Esophagus squamous epithelium (tissue), 5 donors: ENCODE results near the gene STX5. TPM values are rescaled to one million over a fixed set of nuclear protein-coding genes. Genes with fewer than 3 reads are reported as not detected.
"Not testable (repeated sequence)": the region's sequence is repeated elsewhere in the genome, so short reads cannot be mapped to it uniquely, and the experiment has no call there.

Experiments used
- DNase-seq: peaks from one replicate; lab custom pipeline; 2025; lab: John Stamatoyannopoulos, UW
- H3K27ac ChIP-seq, 4 donors: fragments of 200-600 bp; sonication (generic); one replicate each; pipeline ENCODE4 v1.5.1; 2016 to 2019; ENCODE audit warnings: mild to moderate bottlenecking in 1 of 4
- H3K27me3 ChIP-seq, 4 donors: fragments of 200-600 bp; sonication (generic); 1 replicate in 3 of 4; 2 replicates in 1 of 4; pipeline versions ENCODE4 v1.5.1 to v1.6.0; 2017 to 2021; ENCODE audit warnings: antibody characterized with exemption in 1 of 4
- H3K36me3 ChIP-seq, 3 donors: fragments of 200-600 bp; sonication (generic); one replicate each; pipeline ENCODE4 v1.5.1; 2016 to 2019
- H3K4me1 ChIP-seq, 3 donors: fragments of 200-600 bp; sonication (generic); one replicate each; pipeline ENCODE4 v1.5.1; 2017 to 2019
- H3K4me3 ChIP-seq, 4 donors: fragments of 200-600 bp; sonication (generic); 1 replicate in 3 of 4; 2 replicates in 1 of 4; pipeline ENCODE4 v1.5.1; 2016 to 2019; ENCODE audit warnings: mild to moderate bottlenecking in 2 of 4, moderate library complexity in 1 of 4
- H3K9me3 ChIP-seq, 3 donors: fragments of 200-600 bp; sonication (generic); one replicate each; pipeline ENCODE4 v1.5.1; 2016 to 2019
- CTCF ChIP-seq, 6 experiments: fragments of 450-650 bp in 4 of 6; fragments of 200-600 bp in 2 of 6; sonication (generic) in 2 of 6; IDR thresholded peaks; one replicate each; pipeline ENCODE4 v1.5.1; 2016 to 2019; ENCODE audit warnings: antibody characterized with exemption in 6 of 6, mild to moderate bottlenecking in 4 of 6, moderate library complexity in 4 of 6
- POLR2A ChIP-seq, 4 donors: fragments of 450-650 bp; IDR thresholded peaks; one replicate each; pipeline ENCODE4 v1.6.1; 2017; ENCODE audit warnings: antibody characterized with exemption in 4 of 4, mild to moderate bottlenecking in 4 of 4, moderate library complexity in 3 of 4
- WGBS, 2 donors: methylation state at CpG; one replicate each; pipeline ENCODE4 v1.1.5; 2018; 5-methylcytosine and 5-hydroxymethylcytosine counted together
- intact Hi-C: fragments of 100-400 bp; cut with DNase I; formaldehyde crosslinking; loops from one replicate; pipeline ENCODE4 v1.15.0; 2022
- total RNA-seq, 4 donors: library from RNA; depleted of rRNA; stranded (reverse); fragments of >200 nt; gene quantifications; one replicate each; pipeline ENCODE4 v1.1.0, GENCODE V29; 2016
- donor health status: DM: yes; HTN: yes; CAD: no.

The STX5 gene
- total RNA-seq, 4 donors from 2014 or later = 23.0 to 34.7 (median 24.2) TPM

GRCh38 chr11:62876712-62877111 lies 44.9 kb upstream of the STX5 start:
- peak overlapping the region in 2 of 4 donors; percentile 17 to 34 for H3K27ac ChIP-seq
- 52 to 56% methylated on average over 6 of the region's 6 CpGs for WGBS, 2 donors
- intact Hi-C loops = no loop called here
- no peaks in the 10 kb centered on the region for H3K9me3 ChIP-seq
- H3K4me3 ChIP-seq = no peak overlapping the region
- TF ChIP-seq POLR2A (IDR thresholded peaks at IDR 0.05) (no peak), CTCF (IDR thresholded peaks at IDR 0.05) (no peak)
- no peak for DNase-seq
- no peaks in the 10 kb centered on the region for H3K27me3 ChIP-seq
- peaks cover 16 to 45% (median 18%) of the 10 kb centered on the region in 3 donors for H3K4me1 ChIP-seq
- H3K36me3 ChIP-seq = peaks cover 0 to 18% (median 0%) of the 10 kb centered on the region in 3 donors

DNA sequence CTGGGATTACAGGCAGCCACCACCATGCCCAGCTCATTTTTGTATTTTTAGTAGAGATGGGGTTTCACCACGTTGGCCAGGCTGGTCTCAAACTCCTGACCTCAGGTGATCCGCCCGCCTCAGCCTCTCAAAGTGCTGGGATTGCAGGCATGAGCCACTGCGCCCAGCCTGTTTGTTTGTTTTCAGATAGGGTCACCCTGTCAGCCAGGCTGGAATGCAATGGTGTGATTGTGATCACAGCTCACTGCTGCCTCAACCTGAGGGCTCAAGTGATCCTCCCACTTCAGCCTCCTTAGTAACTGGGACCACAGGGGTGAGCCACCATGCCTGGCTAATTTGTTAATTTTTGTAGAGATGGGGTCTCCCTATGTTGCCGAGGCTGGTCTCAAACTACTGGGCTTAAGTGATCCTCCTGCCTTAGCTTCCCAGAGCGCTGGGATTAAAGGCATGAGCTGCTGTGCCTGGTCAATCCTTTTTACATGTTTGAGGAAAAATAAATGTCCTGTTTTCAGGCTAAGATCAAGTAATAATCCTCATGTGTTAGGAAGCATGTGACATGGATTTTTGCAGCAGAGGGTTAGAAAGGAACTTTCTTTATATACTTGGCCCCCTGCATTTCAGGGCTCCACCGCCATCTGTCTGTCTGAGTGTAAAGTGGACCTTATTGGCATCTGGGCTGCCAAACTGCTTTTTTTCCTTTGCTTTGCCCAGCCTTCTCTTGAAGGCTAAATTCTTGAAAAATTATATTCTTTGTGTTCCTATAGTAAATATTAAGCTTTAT lies 44.0 kb upstream of the STX5 start:
- no peak overlapping the region for H3K27ac ChIP-seq
- TF ChIP-seq CTCF (IDR thresholded peaks at IDR 0.05) (no peak), POLR2A (IDR thresholded peaks at IDR 0.05) (no peak)
- DNase-seq = no peak
- peaks cover 16 to 45% (median 18%) of the 10 kb centered on the region in 3 donors for H3K4me1 ChIP-seq
- intact Hi-C loops = no loop called here
- H3K27me3 ChIP-seq = no peaks in the 10 kb centered on the region
- no peaks in the 10 kb centered on the region for H3K9me3 ChIP-seq
- H3K4me3 ChIP-seq = no peak overlapping the region
- peaks cover 0 to 18% (median 0%) of the 10 kb centered on the region in 3 donors for H3K36me3 ChIP-seq
- 64 to 78% methylated on average over 2 to 3 of the region's 7 CpGs for WGBS, 2 donors

DNA sequence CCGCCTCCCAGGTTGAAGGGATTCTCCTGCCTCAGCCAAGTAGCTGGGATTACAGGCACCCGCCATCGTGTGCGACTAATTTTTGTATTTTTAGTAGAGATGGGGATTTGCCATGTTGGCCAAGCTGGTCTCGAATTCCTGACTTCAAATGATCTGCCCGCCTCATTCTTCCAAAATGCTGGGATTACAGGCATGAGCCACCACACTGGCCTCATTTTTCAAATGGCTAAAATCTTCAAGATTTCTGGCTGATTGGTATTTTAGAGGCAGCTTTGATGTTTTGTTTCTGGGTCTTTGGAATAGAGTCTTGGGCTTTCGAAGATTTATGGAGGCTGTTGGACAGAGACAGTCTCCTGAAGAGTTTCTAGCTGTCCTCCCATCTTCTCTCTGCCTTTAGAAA lies 43.0 kb upstream of the STX5 start:
- no peak overlapping the region for H3K27ac ChIP-seq
- H3K4me1 ChIP-seq = peaks cover 10 to 38% (median 12%) of the 10 kb centered on the region in 3 donors
- no peaks in the 10 kb centered on the region for H3K9me3 ChIP-seq
- 96% methylated on average over 3 to 6 of the region's 7 CpGs for WGBS, 2 donors
- H3K4me3 ChIP-seq = no peak overlapping the region
- TF ChIP-seq CTCF (IDR thresholded peaks at IDR 0.05) (no peak), POLR2A (IDR thresholded peaks at IDR 0.05) (no peak)
- H3K27me3 ChIP-seq = no peaks in the 10 kb centered on the region
- peaks cover 0 to 18% (median 0%) of the 10 kb centered on the region in 3 donors for H3K36me3 ChIP-seq
- DNase-seq = no peak
- intact Hi-C loops = no loop called here

DNA sequence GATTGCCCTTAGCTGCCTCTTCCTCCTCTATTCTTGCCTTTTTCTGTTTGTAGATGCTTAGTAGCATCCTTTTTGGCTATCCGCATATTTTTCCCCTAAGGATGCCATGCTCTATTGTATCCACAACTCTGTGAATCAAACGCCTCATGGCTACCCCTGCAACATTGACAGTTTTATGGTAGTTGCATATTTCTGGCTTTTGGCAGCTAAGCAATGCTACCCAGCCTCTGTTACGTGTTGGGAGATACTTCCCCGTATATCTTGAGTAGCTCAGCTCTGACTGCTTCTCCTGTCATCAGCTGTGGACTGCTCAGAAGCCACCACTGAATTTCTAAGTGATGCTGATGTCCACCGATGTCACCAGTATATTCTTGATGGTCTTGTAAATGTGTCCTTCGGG lies 33.8 kb upstream of the STX5 start:
- Histone ChIP-seq H3K9me3 (no peaks in the 10 kb centered on the region), H3K4me3 (no peak overlapping the region), H3K27ac (no peak overlapping the region), H3K27me3 (no peaks in the 10 kb centered on the region), H3K36me3 (no peaks in the 10 kb centered on the region), H3K4me1 (peaks cover 0 to 27% (median 8%) of the 10 kb centered on the region in 3 donors)
- 79 to 87% methylated on average over 6 of the region's 6 CpGs for WGBS, 2 donors
- intact Hi-C loops = loop anchor here (10.0 kb wide), 1 partner anchor 141 kb away; the partner anchor contains the start of genes HNRNPUL2 and TTC9C
- TF ChIP-seq POLR2A (IDR thresholded peaks at IDR 0.05) (no peak), CTCF (IDR thresholded peaks at IDR 0.05) (no peak)
- DNase-seq = no peak

DNA sequence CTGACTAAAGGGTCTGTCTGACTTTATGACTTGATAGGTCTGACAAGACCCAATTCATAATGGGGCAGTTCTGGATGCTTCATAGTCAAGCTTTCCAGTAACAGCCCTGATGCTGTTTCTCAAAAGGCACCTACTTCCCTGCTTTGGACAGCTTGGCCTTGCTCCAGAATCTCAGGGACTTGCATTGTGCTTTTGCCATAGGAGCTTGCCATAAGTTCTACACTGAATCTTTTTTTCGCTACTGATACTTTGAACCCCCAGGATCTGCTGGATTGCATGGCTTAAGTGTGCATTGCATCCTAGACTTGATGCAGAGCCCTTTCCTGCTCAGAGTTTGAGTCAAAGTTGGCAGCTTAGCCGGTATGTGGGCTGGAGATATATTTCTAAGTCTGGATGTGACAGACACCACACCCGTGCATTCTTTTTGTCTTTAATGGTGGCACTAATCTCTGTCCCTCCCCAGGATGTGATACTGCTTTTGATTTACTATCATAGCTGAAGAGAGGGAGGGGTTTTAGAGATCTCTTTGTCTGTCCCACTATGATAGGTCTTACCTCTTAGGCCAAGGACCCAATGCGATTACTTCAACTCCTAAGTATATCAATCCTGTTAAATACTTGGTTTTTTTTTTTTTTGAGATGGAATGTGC lies 32.0 kb upstream of the STX5 start:
- Histone ChIP-seq H3K9me3 (no peaks in the 10 kb centered on the region), H3K27ac (no peak overlapping the region), H3K4me3 (no peak overlapping the region), H3K4me1 (peaks cover 4 to 44% (median 19%) of the 10 kb centered on the region in 3 donors), H3K27me3 (no peaks in the 10 kb centered on the region), H3K36me3 (no peaks in the 10 kb centered on the region)
- intact Hi-C loops = loop anchor here (5.0 to 10.0 kb wide), 2 partner anchors 72 to 139 kb away; partner anchors contain the start of genes HNRNPUL2, TMEM223 and TTC9C
- 60 to 65% methylated on average over 4 of the region's 4 CpGs for WGBS, 2 donors
- TF ChIP-seq CTCF (IDR thresholded peaks at IDR 0.05) = no peak
- TF ChIP-seq POLR2A (IDR thresholded peaks at IDR 0.05) = no peak
- no peak for DNase-seq

GRCh38 chr11:62861564-62862192 lies 29.8 kb upstream of the STX5 start:
- H3K36me3 ChIP-seq, H3K4me3 ChIP-seq, DNase-seq, H3K9me3 ChIP-seq, H3K27me3 ChIP-seq, H3K27ac ChIP-seq: not testable (repeated sequence)
- H3K4me1 ChIP-seq = peaks cover 10 to 66% (median 28%) of the 10 kb centered on the region in 3 donors
- intact Hi-C loops = loop anchor here (5.0 to 10.0 kb wide), 2 partner anchors 69 to 137 kb away; partner anchors contain the start of genes HNRNPUL2, TMEM223 and TTC9C
- 77 to 91% methylated on average over 13 to 16 of the region's 16 CpGs for WGBS, 2 donors
